GM15510 (cell line): ENCODE measurements around the gene PCDHGA1.

ENCODE experiments used
- POLR2A ChIP-seq: IDR thresholded peaks from 3 replicates; pipeline ENCODE4 v1.6.1; 2011; ENCODE audit warnings: borderline replicate concordance; ENCODE audit not compliant: insufficient read length; ENCODE audit errors: extremely low read depth

The PCDHGA1 gene

DNA sequence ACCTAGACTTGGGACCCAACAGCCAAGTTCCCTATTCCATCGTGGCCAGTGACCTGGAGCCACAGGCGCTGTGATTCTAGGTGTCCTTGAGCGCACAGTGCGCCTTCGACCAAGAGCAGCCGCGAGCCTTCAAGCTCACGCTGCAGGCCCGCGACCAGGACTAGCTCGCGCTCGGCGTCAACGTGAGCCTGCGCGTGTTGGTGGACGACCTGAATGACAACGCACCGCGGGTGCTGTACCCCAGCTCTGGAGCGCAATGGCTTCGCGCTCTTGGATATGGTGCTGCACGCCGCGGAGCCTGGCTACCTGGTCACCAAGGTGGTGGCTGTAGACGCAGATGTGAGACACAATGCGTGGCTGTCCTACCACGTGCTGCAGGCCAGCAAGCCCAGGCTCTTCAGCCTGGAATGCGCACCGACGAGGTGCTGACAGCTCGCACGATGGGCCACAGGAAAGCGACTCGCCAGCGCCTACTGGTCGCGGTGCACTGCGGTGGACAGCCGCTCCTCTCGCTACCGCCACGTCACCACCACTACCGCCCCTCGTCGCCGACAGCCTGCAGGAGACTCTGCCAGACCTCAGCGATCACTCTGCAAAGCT lies 111.4 kb downstream of the PCDHGA1 start:
- no peak for TF ChIP-seq POLR2A

DNA sequence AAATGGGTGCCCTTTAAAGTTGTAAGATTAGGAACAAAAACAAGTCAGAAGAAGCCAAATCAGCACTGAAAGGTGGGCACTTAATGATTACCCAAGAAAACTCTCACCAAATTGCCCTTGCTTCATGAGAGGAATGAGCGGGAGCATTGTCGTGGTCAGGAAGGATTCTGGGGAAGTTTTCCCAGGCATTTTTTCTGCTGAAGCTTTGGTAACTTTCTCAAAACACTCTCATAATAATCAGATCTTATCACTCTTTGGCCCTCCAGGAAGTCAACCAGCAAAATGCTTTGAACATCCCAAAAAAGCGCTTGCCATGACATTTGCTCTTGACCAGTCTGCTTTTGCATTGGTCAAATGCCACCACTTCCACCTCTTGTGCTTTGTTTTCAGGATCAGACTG lies 135.0 kb downstream of the PCDHGA1 start:
- no peak for TF ChIP-seq POLR2A

DNA sequence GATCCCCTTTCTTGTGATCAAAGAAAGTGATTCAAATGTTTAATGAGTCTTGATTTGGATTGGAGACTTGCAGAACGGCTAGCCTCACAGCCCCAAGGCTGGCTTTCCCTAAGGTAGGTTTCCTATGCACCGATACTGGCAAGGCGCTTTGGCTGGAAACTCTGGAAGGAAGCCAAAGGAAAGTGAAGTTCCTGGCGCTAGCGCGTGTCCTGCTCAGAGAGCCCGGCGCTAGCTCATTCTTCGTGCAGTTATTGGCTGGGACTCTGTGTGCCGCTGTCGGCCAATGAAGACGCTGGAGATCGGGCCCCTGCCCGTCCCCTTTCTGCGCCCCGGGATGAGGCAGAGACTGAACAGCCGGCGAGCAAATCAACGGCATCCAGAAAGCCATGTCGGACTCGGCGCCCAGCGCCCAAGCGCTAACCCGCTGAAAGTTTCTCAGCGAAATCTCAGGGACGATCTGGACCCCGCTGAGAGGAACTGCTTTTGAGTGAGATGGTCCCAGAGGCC lies 145.4 kb downstream of the PCDHGA1 start, which contains the start of gene PCDHGC3:
TSS of gene PCDHGC3 (plus strand) at position 342 of the 507 bp plus-strand sequence. CDS start at position 493, 151 bp downstream.
- TF ChIP-seq POLR2A: peak; percentile 36

DNA sequence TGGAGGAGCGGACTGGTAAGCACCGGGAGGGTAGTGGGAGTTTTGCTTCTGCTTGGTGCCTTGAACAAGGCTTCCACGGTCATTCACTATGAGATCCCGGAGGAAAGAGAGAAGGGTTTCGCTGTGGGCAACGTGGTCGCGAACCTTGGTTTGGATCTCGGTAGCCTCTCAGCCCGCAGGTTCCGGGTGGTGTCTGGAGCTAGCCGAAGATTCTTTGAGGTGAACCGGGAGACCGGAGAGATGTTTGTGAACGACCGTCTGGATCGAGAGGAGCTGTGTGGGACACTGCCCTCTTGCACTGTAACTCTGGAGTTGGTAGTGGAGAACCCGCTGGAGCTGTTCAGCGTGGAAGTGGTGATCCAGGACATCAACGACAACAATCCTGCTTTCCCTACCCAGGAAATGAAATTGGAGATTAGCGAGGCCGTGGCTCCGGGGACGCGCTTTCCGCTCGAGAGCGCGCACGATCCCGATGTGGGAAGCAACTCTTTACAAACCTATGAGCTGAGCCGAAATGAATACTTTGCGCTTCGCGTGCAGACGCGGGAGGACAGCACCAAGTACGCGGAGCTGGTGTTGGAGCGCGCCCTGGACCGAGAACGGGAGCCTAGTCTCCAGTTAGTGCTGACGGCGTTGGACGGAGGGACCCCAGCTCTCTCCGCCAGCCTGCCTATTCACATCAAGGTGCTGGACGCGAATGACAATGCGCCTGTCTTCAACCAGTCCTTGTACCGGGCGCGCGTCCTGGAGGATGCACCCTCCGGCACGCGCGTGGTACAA lies 146.0 kb downstream of the PCDHGA1 start:
- TF ChIP-seq POLR2A: no peak

DNA sequence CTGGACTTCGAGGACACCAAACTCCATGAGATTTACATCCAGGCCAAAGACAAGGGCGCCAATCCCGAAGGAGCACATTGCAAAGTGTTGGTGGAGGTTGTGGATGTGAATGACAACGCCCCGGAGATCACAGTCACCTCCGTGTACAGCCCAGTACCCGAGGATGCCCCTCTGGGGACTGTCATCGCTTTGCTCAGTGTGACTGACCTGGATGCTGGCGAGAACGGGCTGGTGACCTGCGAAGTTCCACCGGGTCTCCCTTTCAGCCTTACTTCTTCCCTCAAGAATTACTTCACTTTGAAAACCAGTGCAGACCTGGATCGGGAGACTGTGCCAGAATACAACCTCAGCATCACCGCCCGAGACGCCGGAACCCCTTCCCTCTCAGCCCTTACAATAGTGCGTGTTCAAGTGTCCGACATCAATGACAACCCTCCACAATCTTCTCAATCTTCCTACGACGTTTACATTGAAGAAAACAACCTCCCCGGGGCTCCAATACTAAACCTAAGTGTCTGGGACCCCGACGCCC lies 146.8 kb downstream of the PCDHGA1 start:
- no peak for TF ChIP-seq POLR2A

DNA sequence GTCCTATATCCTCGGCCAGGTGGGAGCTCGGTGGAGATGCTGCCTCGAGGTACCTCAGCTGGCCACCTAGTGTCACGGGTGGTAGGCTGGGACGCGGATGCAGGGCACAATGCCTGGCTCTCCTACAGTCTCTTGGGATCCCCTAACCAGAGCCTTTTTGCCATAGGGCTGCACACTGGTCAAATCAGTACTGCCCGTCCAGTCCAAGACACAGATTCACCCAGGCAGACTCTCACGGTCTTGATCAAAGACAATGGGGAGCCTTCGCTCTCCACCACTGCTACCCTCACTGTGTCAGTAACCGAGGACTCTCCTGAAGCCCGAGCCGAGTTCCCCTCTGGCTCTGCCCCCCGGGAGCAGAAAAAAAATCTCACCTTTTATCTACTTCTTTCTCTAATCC lies 147.5 kb downstream of the PCDHGA1 start:
- no peak for TF ChIP-seq POLR2A

DNA sequence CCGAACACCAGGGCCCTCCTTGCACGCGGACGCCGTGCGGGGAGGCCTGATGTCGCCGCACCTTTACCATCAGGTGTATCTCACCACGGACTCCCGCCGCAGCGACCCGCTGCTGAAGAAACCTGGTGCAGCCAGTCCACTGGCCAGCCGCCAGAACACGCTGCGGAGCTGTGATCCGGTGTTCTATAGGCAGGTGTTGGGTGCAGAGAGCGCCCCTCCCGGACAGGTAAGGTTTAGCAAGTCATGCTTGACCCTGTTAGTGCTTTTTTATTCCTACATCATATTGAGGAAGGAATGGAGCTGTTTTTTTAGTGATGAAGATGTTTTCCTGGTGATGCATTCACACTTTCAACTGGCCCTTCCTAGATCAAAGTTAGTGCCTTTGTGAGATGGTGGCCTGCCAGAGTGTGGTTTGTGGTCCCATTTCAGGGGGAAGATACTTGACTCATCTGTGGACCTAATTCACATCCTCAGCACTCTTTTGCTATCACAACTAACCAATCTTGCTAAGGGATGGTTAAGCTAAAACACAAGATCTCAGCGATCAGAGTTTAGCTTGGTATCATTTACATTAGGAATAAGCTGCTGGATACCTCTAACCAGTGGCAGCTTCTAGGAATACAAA lies 148.1 kb downstream of the PCDHGA1 start:
- TF ChIP-seq POLR2A: no peak

DNA sequence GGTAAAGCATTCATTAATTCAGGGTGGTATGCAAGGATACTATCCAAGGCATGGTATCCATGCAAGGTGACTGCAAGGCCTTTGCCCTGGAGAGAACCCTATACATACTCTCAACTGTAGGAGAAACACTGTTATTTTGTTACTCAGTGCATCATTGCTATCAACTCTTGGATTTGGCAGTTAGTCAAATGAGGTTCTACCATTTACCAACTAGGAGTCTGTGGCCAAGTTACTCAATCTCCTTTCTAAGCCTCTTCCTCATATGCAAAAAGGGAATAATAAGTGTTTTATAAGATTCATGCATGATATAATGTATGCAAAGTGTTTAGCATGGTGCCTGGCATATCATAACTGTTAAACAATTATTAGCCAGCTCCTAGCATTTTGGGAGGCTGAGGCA lies 149.5 kb downstream of the PCDHGA1 start:
- TF ChIP-seq POLR2A: no peak

DNA sequence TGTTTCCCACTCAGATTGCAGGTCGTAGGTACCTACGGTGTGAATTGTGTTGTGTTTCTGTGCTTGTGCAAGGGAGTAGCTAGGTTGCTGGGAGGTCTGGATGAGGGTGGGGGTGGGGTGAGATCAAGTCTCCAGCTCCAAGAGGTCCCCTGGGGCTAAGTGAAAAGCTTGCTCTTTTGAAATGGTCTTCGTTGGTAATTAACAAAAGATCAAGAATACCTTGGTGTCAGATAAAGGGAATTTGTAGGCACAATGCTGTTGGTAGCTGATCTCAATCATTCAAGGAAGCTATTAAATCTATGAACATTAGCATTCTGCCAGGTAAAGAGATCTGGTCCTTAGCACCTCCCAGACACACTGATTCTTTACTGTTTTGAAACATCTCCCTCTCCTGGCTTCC lies 153.6 kb downstream of the PCDHGA1 start:
- TF ChIP-seq POLR2A: no peak

DNA sequence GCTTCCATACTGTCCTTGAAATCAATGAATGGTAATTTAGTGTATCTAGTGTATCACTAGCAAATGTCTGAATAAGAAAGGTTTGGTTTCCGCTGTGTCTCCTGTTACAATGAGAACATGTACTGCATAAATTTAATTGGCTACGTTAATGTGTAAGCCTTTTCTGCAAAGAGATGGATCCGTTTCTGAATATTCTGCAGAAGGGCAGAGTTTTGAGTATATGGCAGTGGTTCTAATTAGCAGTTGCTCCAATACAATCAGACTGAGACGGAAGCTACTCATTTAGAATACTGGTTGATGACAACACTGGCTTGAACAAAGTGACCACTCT lies 154.0 kb downstream of the PCDHGA1 start:
- TF ChIP-seq POLR2A: no peak

DNA sequence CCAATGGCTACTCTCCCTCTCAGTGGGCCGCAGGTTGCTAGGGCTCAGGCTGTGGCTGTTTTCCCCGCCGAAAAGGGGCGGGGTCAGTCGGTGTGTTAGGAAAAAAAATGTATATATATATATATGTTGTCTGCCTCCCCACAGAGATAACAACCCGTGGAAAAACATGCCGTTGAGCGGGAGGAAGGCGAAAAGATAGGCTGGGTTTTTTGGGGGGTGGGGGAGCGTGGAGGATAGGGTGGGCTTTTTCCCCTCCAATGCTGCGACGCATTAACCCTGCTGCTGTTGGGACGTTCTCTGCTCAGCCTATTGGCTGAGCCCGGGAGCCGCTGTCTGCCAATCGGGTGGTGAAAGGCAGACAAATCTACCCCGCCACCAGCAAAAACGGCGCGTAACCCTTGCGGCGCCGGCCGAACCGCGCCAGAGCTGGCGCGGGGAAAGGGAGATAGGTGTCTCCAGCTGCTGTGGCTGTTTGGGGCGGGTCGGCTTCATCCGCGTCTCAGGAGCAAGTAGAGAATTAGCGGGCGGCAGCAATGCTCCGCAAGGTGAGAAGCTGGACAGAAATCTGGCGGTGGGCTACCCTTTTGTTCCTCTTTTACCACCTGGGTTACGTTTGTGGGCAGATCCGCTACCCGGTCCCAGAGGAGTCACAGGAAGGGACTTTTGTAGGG lies 154.5 kb downstream of the PCDHGA1 start, which contains the start of gene PCDHGC4:
TSS of gene PCDHGC4 (plus strand) at position 390 of the 671 bp plus-strand sequence. CDS start at position 534, 144 bp downstream.
- TF ChIP-seq POLR2A: no peak

DNA sequence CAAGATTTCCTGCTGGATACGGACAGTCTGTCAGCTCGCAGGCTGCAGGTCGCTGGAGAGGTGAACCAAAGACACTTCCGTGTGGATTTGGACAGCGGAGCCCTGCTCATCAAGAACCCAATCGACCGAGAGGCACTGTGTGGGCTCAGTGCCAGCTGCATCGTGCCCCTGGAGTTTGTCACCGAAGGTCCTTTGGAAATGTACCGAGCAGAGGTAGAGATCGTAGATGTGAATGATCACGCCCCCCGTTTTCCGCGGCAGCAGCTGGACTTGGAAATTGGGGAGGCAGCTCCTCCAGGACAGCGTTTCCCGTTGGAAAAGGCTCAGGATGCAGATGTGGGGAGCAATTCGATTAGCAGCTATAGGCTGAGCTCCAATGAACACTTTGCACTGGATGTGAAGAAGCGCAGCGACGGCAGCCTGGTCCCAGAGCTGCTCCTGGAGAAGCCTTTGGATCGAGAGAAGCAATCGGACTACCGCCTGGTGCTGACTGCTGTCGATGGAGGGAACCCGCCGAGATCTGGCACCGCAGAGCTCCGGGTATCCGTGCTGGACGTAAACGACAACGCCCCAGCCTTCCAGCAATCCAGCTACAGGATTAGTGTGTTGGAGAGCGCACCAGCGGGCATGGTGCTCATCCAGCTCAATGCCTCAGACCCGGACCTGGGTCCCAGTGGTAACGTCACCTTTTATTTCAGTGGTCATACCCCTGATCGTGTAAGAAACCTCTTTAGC lies 155.2 kb downstream of the PCDHGA1 start:
- TF ChIP-seq POLR2A: no peak

DNA sequence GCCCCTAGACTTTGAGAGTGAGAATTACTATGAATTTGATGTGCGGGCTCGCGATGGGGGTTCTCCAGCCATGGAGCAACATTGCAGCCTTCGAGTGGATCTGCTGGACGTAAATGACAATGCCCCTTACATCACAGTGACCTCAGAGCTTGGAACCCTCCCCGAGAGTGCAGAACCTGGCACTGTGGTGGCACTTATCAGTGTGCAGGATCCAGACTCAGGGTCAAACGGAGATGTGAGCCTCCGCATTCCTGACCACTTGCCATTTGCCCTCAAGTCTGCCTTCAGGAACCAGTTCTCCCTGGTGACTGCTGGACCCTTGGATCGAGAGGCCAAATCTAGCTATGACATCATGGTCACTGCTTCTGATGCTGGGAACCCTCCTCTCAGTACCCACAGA lies 155.8 kb downstream of the PCDHGA1 start:
- TF ChIP-seq POLR2A: no peak

DNA sequence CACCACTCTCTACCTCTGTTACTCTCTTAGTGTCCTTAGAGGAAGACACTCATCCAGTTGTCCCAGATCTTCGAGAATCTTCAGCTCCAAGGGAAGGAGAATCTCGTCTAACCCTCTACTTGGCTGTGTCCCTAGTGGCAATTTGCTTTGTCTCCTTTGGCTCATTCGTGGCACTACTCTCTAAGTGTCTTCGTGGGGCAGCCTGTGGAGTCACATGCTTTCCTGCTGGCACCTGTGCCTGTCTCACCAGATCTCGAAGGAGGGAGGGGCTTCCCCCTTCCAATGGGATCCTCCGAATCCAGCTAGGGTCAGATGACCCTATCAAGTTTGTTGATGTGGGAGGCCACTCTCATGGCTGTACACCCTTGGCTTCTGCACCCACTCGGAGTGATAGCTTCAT lies 156.8 kb downstream of the PCDHGA1 start:
- TF ChIP-seq POLR2A: no peak
